Neural cell (in vitro differentiated cells): Measurements from ENCODE around the gene KRTAP5-6. TPM values are rescaled to one million over a fixed set of nuclear protein-coding genes. Genes with fewer than 3 reads are reported as not detected.

ENCODE experiments used
- H2AFZ ChIP-seq: fragments of 200-600, 300-800 bp; sonication (generic), shearing (Covaris generic); 2 replicates; pipeline ENCODE4 v1.6.0; 2014; ENCODE audit warnings: low read depth, mild to moderate bottlenecking, antibody characterized with exemption, low read length, moderate library complexity
- H3F3A ChIP-seq: fragments of 200-600 bp; shearing (Covaris generic); 2 replicates; pipeline ENCODE4 v1.6.1; 2016; ENCODE audit warnings: mild to moderate bottlenecking, moderate library complexity, mixed read lengths, antibody characterized with exemption, low read length; ENCODE audit not compliant: insufficient read depth, poor library complexity, severe bottlenecking
- H3K27ac ChIP-seq: fragments of 200-600, 300-800 bp; sonication (generic), shearing (Covaris generic); 2 replicates; pipeline ENCODE4 v1.5.1; 2014; ENCODE audit warnings: mild to moderate bottlenecking, low read length, moderate library complexity
- H3K27me3 ChIP-seq: fragments of 300-800, 200-600 bp; sonication (generic), shearing (Covaris generic); 2 replicates; pipeline ENCODE4 v1.6.0; 2014; ENCODE audit warnings: mild to moderate bottlenecking, low read depth, low read length, moderate library complexity; ENCODE audit not compliant: insufficient read depth
- H3K36me3 ChIP-seq: fragments of 300-800, 200-600 bp; sonication (generic), shearing (Covaris generic); 2 replicates; pipeline ENCODE4 v1.5.1; 2014; ENCODE audit warnings: mild to moderate bottlenecking, antibody characterized with exemption, low read length, moderate library complexity; ENCODE audit not compliant: insufficient read depth
- H3K4me2 ChIP-seq: fragments of 300-800, 200-600 bp; sonication (generic), shearing (Covaris generic); 2 replicates; pipeline ENCODE4 v1.6.0; 2014; ENCODE audit warnings: mild to moderate bottlenecking, low read length
- H3K4me3 ChIP-seq: fragments of 300-800, 200-600 bp; sonication (generic), shearing (Covaris generic); 2 replicates; pipeline ENCODE4 v1.5.1; 2014; ENCODE audit warnings: mild to moderate bottlenecking, low read length, moderate library complexity
- H3K79me2 ChIP-seq: fragments of 200-600 bp; shearing (Covaris generic); replicated peaks from 2 replicates; pipeline ENCODE4 v1.6.0; 2014; ENCODE audit warnings: mild to moderate bottlenecking, low read length, moderate library complexity; ENCODE audit not compliant: insufficient read depth
- H3K9ac ChIP-seq: fragments of 300-800, 200-600 bp; sonication (generic), shearing (Covaris generic); 2 replicates; pipeline ENCODE4 v1.6.1; 2016; ENCODE audit warnings: mild to moderate bottlenecking, low read length, mixed read lengths
- H3K9me2 ChIP-seq: fragments of 200-600 bp; shearing (Covaris generic); 2 replicates; pipeline ENCODE4 v1.6.1; 2016; ENCODE audit warnings: mild to moderate bottlenecking, low read length, mixed read lengths; ENCODE audit not compliant: insufficient read depth
- H3K9me3 ChIP-seq: fragments of 200-600, 300-800 bp; sonication (generic), shearing (Covaris generic); 2 replicates; pipeline ENCODE4 v1.6.1; 2016; ENCODE audit warnings: mild to moderate bottlenecking, mixed run types, low read length, moderate library complexity, mixed read lengths
- H4K20me1 ChIP-seq: fragments of 200-600 bp; shearing (Covaris generic); 2 replicates; pipeline ENCODE4 v1.6.1; 2016; ENCODE audit warnings: mild to moderate bottlenecking, mixed run types; ENCODE audit not compliant: insufficient read depth
- EP300 ChIP-seq: fragments of 450-650 bp; conservative IDR thresholded peaks from 2 replicates; pipeline ENCODE4 v1.6.1; 2014; ENCODE audit warnings: antibody characterized with exemption, mild to moderate bottlenecking, moderate library complexity; ENCODE audit not compliant: poor library complexity, severe bottlenecking
- EZH2 ChIP-seq: fragments of 200-600, 300-800 bp; shearing (Covaris generic), sonication (generic); IDR thresholded peaks from 2 replicates; pipeline ENCODE4 v1.6.1; 2014; ENCODE audit warnings: antibody characterized with exemption, low read length, borderline replicate concordance, mild to moderate bottlenecking; ENCODE audit not compliant: insufficient read depth, poor library complexity, severe bottlenecking
- MXI1 ChIP-seq: fragments of 450-650 bp; conservative IDR thresholded peaks from 2 replicates; pipeline ENCODE4 v1.6.1; 2014; ENCODE audit warnings: antibody characterized with exemption, mild to moderate bottlenecking; ENCODE audit not compliant: poor library complexity, severe bottlenecking
- POLR2AphosphoS5 ChIP-seq: IDR thresholded peaks from 2 replicates; pipeline ENCODE4 v1.6.1; 2012
- RAD21 ChIP-seq: fragments of 450-650 bp; conservative IDR thresholded peaks from 2 replicates; pipeline ENCODE4 v1.6.1; 2014; ENCODE audit warnings: antibody characterized with exemption, mild to moderate bottlenecking, moderate library complexity
- REST ChIP-seq: IDR thresholded peaks from 2 replicates; pipeline ENCODE4 v1.6.1; 2012; ENCODE audit warnings: borderline replicate concordance
- SMC3 ChIP-seq: fragments of 450-650 bp; conservative IDR thresholded peaks from 2 replicates; pipeline ENCODE4 v1.6.1; 2014; ENCODE audit warnings: antibody characterized with exemption, mild to moderate bottlenecking, moderate library complexity; ENCODE audit not compliant: poor library complexity
- TAF1 ChIP-seq: IDR thresholded peaks from 2 replicates; pipeline ENCODE4 v1.6.1; 2012; ENCODE audit warnings: low read depth
- polyA plus RNA-seq: library from polyadenylated mRNA; depleted of rRNA; stranded (reverse); fragments of >200 nt; gene quantifications from 2 replicates; pipeline ENCODE4 v1.2.3, GENCODE V29; 2014

Gene KRTAP5-6
- polyA plus RNA-seq, 1 donor from 2014 or later, result not detected

- Histone ChIP-seq H3K79me2 (no peaks in the 10 kb centered on the region), H3K4me3 (no peak overlapping the region), H3K36me3 (no peaks in the 10 kb centered on the region), H3K4me2 (no peak overlapping the region), H4K20me1 (no peaks in the 10 kb centered on the region), H3K9ac (no peak overlapping the region), H3K27me3 (no peaks in the 10 kb centered on the region), H3F3A (no peaks in the 10 kb centered on the region), H3K9me2 (no peaks in the 10 kb centered on the region), H3K9me3 (no peaks in the 10 kb centered on the region), H2AFZ (no peak overlapping the region), H3K27ac (no peak overlapping the region)
- no peak for TF ChIP-seq EZH2
- no peak for TF ChIP-seq RAD21
- no peak for TF ChIP-seq EP300
- TF ChIP-seq REST, result no peak
- TF ChIP-seq TAF1, result no peak
- TF ChIP-seq POLR2AphosphoS5, result no peak
These were observed 20.8 kb downstream of the KRTAP5-6 start for GRCh38 chr11:1717745-1718144.

DNA sequence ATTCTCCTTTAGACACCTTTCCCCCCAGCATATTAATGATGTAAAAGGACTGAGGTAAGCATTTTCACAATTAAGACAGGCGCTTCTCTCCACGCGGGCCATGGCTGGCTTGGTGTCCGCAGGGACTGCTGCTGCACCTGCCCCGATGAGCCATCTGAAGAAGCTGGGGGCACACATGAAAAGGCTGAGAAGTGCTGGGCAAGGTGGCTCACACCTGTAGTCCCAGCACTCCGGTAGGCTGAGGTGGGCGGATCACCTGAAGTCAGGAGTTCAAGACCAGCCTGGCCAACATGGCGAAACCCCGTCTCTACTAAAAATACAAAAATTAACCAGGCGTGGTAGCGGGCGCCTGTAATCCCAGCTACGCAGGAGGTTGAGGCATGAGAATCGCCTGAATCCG is 21.3 kb downstream of the KRTAP5-6 start:
- TF ChIP-seq RAD21, result no peak
- TF ChIP-seq SMC3, result no peak
- no peak for TF ChIP-seq REST
- TF ChIP-seq EP300, result no peak
- no peak for TF ChIP-seq MXI1
- H3K9me2 ChIP-seq, result no peaks in the 10 kb centered on the region
- H4K20me1 ChIP-seq, result no peaks in the 10 kb centered on the region
- no peak overlapping the region for H3K27ac ChIP-seq
- no peaks in the 10 kb centered on the region for H3K9me3 ChIP-seq
- no peak overlapping the region for H3K4me2 ChIP-seq
- H3K36me3 ChIP-seq, result no peaks in the 10 kb centered on the region
- no peaks in the 10 kb centered on the region for H3K79me2 ChIP-seq
- H2AFZ ChIP-seq, result no peak overlapping the region
- no peaks in the 10 kb centered on the region for H3K27me3 ChIP-seq
- H3K9ac ChIP-seq, result no peak overlapping the region
- H3F3A ChIP-seq, result no peaks in the 10 kb centered on the region
- H3K4me3 ChIP-seq, result no peak overlapping the region
